Brain pericyte (primary cell): ENCODE data around the gene ROBO4.

ENCODE experiments used
- DNase-seq: peaks from one replicate; pipeline ENCODE4 v3.0.0-alpha.2; 2012; ENCODE audit warnings: low read depth, low spot score

The ROBO4 gene

GRCh38 chr11:124919898-124920297 lies 22.2 kb upstream of the ROBO4 start:
- DNase-seq = no peak

DNA sequence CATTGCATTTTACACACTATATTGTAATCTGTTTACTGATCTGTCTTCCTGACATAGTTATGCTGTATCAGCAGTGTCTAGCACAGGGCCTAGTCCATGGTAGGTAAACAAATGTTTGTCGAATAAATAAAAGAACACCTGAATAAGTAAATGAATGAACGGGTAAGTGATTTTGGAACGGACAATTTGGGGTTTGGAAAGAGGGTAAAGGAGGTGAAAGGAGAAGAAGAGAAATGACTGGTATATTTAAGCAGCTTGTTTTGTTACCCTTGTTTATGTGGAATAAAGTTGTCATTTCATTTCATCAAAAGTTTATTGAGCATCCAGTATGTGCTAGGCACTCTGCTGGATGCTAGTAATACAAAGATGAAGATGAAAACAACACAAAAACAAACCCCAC lies 21.3 kb upstream of the ROBO4 start, which contains the start of gene HEPN1:
Gene HEPN1 (plus strand): TSS at position 301 of the 400 bp plus-strand sequence.
- no peak for DNase-seq

GRCh38 chr11:124917115-124917637 lies 19.5 kb upstream of the ROBO4 start:
- no peak for DNase-seq

GRCh38 chr11:124916370-124916710 lies 18.7 kb upstream of the ROBO4 start:
- no peak for DNase-seq

GRCh38 chr11:124915541-124916369 lies 18.1 kb upstream of the ROBO4 start:
- DNase-seq = no peak

DNA sequence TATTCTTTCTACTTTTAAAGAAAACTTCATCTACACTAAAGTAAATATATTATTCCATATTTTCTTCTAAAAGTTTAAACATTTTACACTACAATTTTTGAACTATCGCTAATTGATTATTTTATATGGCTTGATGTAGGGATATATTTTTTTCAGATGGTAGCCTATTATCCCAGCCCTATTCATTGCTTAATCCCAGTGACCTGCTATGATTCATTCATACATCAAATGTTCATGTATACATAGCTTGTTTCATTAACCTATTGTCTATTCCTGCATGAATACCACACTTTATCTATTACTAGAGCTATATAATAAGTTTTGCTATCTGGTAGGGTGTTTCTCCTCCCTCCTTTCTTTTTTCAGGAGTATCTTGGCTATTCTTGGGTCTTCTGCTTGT lies 5.0 kb upstream of the ROBO4 start:
- DNase-seq = no peak

- no peak for DNase-seq
Observed at GRCh38 chr11:124900464-124900863, 2.8 kb upstream of the ROBO4 start.

DNA sequence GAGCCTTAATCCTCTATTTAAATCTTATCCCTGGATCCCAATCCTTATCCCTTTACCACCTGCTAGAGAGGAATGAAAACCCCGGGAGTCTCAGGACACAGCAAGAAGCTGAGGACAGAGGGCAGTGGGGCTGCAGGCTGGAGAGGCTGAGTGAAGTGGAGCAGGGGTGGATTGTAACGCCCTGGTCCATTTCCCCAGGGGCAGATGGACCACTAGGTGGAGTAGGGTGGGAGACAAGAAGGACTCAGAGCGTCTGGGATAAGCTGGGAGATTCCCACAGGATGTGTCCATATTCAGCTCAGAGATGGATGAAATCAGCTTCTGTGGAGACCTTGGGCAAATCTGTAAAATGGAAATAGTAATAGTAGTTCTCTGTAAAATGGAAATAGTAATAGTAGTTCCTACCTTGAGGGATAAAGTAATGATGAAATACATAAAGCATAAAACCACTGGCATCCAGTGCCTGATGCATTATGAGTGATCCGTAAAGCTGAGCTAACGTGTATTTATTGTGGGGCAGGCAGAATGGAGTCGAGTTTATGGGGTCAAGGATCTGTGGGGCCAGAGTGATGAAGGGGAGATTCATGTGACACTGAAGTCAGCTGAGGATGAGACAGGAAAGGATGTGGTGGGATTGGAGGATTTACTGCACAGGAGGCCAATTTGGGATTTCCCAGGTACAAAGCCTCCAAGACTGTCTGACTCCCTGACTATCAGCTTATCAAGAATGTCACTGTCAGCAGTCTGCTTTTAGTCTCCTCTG lies 1.9 kb upstream of the ROBO4 start:
- DNase-seq = no peak

DNA sequence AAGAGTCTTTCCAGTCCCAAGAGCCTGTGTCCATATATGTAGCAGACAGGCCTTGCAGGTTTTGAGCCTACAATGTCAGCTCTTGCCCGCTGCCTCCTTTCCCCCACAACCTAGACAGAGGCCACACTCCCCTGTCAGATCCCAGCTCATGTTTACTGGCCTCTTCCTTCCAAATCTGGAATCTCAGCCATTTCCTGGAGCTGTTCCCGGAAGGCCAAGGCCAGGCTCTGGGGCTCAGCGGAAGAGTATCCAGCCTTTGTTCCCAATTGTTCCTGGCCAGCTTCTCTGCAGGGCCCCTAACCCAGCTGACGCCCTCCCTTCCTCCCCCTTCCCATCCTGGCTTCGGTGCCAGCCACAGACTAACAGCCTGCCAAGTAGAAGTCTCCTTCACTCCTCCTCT lies 1.0 kb upstream of the ROBO4 start:
- no peak for DNase-seq

- no peak for DNase-seq
Observed at GRCh38 chr11:124898263-124898680, 607 bp upstream of the ROBO4 start.

- DNase-seq = no peak
Observed at GRCh38 chr11:124896821-124897391, 759 bp downstream of the ROBO4 start.

DNA sequence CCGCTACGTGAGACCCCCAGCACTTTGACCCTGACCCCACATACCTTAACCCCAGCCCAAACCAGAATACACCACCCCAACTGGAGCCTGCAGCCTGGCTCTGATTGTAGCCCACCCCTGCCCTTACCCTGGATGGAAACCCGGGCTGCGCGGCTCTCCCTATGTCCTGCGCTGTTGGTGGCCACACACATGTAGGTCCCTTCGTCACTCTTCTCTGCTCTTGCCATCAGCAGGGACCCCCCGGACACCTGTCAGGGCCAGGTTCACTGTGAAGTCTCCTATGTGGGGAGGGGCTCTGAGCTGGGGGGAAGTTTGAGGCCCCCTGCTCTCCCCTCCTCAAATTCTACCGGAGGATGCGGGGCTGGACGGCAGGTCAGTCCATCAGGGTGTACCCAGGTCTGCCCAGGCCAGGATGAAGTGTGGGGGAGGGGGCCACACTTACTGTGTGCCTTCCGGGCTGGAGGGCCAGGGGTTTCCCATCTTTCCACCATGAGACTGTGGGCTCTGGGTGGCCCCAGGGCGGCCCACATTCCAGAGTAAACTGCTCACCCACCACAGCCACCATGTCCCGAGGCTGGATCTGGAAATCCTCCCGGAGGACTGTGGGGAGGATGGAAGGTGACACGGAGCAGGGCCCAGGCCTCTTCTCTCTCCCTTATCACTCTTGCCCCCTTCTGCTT lies 1.5 kb downstream of the ROBO4 start:
- no peak for DNase-seq

GRCh38 chr11:124895471-124895971 lies 2.1 kb downstream of the ROBO4 start:
- no peak for DNase-seq

- no peak for DNase-seq
Observed at GRCh38 chr11:124894606-124895430, 2.8 kb downstream of the ROBO4 start.

GRCh38 chr11:124893781-124894401 lies 3.8 kb downstream of the ROBO4 start:
- no peak for DNase-seq

GRCh38 chr11:124892750-124893454 lies 4.8 kb downstream of the ROBO4 start:
- no peak for DNase-seq

- no peak for DNase-seq
Observed at GRCh38 chr11:124892146-124892545, 5.5 kb downstream of the ROBO4 start.

GRCh38 chr11:124891373-124891861 lies 6.2 kb downstream of the ROBO4 start:
- no peak for DNase-seq

GRCh38 chr11:124890683-124891372 lies 6.8 kb downstream of the ROBO4 start:
- no peak for DNase-seq
